Stromal cell of bone marrow (primary cell): ENCODE results near the gene GJA9.
"Not testable (repeated sequence)": the region's sequence is repeated elsewhere in the genome, so short reads cannot be mapped to it uniquely, and the experiment has no call there.

Source experiments
- DNase-seq: peaks from one replicate; pipeline ENCODE4 v3.0.0-alpha.2; 2012; ENCODE audit warnings: low read depth

GJA9 gene

DNA sequence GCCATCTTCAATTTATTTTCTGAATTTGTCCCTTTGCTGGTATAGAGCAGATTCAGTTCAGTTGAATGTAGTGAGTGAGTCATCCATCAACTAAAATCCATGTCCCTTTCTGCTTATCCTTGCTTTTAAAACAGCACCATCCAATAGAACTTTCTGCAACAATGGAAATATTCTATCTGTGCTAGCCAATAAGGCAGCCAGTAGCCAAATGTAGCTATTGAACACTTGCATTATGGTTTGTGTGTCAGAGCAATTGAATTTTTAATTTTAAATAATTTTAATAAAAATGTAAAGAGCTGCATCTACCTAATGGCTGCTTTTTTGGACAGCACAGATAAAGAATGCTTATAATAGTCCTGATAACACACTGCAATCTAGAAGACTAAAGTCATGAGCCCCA lies at the start of gene GJA9:
Gene GJA9 (minus strand): TSS at position 101 of the 400 bp plus-strand sequence. CDS start 5,489 bp downstream, outside the sequence.
- no peak for DNase-seq

GRCh38 chr1:38929476-38929875 lies 48.1 kb upstream of the GJA9 start:
- peak; percentile 25 for DNase-seq

DNA sequence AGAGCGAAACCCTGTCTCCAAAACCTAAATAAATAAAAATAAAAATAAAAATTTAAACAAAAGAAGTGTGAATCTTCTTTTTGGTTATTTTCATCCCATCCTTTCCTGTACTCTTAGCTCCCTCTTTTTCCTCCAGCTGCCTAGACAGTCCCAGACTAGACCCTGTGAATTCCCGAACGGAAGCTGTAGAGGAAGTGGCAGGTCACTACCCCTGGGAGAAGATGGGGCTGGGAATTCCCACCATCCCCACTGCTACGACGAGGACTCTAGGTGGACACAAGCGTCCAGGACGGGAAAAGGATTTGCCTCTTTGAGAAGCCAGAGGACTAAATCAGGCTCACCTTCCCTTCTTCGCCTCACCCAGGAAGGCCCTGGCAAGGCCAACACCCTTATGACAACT lies 47.7 kb upstream of the GJA9 start:
- no peak for DNase-seq

DNA sequence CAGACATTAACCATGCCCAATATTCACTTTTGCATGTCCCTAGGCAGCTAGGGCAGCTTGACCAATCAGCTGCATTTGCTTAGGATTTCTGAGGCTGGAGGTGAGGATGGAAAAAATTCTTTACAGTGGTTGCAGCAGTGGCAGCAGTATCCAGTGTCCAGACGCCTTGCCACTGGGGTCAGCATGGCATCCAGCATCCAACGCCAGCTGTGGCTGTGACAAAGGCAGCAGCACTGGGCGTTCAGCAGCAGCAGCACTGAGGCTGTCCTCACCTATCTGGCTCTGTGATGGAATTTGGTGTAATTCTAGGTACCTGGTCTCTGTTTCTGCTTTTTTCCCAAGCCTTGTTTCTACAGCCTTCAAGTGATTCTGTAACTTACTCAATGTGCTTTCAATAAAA lies 44.7 kb upstream of the GJA9 start:
- no peak for DNase-seq

DNA sequence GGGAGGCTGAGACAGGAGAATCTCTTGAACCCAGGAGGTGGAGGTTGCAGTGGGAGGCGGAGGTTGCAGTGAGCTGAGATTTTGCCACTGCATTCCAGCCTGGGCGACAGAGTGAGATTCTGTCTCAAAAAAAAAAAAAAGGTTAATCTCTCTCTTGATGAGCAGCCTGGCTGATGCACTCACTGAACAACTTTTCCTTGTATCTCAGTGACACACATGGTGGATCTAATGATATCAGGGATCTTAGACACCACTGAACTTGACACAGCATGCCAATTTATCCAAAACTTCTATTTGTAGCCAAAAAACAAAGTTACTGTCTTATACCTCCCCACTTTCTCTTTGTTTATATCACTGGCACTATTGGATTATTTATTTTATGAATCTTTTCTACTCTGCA lies 44.0 kb upstream of the GJA9 start:
- no peak for DNase-seq

- DNase-seq: no peak
Measured at GRCh38 chr1:38923607-38924006, 42.2 kb upstream of the GJA9 start.

DNA sequence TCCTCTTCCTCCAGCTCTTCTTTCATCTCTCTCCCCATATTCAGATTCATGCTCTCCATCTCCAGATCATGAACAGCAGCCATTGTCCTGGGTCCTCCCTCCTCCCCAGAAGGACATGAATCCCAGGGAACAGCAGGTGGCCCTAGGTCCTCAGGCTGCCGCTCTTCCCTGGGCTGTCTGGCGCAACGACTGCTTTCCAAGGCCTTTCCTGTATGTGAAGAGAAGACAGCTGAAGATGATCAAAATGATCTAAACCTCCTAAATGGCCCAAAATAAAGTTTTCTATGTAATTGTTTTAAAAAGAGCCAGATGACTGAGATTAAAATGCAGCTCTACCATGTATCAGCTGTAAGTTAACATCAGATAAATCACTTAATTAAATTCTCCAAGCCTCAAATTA lies 37.7 kb upstream of the GJA9 start:
- no peak for DNase-seq

- DNase-seq: no peak
Measured at GRCh38 chr1:38918568-38918967, 37.2 kb upstream of the GJA9 start.

DNA sequence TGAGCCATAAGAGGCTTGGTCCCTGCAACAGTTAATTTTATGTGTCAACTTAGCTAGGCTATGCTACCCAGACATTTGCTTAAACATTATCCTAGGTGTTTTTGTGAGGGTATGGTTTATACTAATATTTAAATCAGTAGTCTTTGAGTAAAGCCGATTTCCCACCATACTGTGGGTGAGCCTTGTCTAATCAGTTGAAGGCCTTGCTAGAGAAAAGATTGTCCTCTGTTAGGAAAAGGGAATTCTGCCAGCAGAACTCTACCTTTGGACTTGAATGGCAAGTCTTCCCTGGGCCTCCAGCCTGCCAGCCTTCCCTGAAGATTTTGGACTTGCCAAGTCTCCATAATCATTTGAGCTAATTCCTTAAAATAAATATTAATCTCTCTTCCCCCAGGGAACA lies 36.4 kb upstream of the GJA9 start:
- DNase-seq: no peak

GRCh38 chr1:38917337-38917736 lies 36.0 kb upstream of the GJA9 start:
- DNase-seq: no peak

DNA sequence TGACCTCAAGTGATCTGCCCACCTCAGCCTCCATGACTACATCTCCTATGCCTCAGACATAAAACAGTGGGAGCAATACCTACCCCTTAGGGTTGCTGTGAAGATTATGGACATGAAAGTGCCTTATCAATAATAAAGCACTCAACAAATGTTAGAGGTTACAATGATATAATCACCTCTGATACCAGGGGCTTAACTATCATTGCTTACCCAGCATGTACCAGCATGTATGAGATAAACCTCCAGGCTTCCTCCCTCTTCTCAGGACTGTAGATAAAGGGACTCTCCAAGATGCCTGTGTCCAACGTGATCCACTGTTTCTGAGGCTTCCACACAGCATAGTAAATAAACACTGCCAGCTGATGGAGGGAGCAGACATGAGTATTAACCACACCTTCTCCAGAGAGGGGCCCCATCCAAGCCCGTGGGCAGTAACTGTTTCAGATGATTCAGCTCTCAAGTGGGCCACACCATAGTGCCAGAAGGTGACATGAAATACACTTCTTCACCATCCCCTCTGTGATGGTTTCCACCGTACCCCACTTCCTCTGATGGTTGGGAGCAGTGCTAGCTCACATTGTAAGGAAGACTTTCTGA lies 34.1 kb upstream of the GJA9 start:
- no peak for DNase-seq

DNA sequence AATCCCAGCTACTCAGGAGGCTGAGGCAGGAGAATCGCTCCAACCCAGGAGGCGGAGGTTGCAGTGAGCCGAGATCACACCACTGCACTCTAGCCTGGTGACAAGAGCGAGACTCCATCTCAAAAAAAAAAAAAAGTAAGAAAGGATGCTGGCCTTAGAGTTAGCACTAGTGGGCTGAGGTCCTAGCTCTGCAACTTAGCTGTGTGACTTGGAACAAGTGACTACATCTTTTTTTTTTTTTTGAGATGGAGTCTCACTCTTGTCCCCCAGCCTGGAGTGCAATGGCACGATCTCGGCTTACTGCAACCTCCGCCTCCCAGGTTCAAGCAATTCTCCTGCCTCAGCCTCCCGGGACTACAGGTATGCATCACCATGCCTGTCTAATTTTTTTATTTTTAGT lies 33.5 kb upstream of the GJA9 start:
- not testable (repeated sequence) for DNase-seq

DNA sequence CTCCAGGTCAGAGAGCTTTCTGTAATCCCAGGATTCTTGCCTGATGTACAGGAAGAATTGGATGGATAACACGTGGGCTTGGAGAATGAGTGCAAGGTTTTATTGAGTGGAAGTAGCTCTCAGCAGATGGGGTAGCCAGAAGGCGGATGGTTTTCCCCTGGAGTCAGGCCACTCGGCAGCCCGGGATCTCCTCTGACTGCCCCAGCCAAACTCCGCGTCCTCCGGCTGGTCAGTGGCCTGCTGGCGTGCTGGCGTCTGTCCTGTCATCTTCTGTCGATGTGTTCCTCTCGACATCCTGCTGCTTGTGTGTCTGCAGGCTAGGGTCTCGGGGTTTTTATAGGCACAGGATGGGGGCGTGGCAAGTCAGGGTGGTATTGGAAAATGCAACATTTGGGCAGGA lies 27.4 kb upstream of the GJA9 start:
- DNase-seq: no peak

DNA sequence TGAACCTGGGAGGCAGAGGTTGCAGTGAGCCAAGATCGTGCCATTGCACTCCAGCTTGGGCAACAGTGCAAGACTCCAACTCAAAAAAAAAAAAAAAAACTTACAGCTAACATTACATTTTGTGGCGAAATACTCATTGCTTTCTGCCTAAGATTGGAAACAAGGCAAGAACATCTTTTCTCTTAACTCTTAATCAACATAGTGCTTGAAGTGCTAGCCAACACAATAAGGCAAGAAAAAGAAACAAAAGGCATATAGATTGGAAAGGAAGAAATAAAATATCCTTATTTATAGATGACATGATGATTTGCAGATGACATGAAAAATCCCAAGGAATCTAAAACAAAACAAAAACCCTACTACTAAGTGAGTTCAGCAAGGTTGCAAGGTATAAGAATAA lies 24.6 kb upstream of the GJA9 start:
- DNase-seq: no peak

GRCh38 chr1:38899560-38899959 lies 18.2 kb upstream of the GJA9 start:
- no peak for DNase-seq

DNA sequence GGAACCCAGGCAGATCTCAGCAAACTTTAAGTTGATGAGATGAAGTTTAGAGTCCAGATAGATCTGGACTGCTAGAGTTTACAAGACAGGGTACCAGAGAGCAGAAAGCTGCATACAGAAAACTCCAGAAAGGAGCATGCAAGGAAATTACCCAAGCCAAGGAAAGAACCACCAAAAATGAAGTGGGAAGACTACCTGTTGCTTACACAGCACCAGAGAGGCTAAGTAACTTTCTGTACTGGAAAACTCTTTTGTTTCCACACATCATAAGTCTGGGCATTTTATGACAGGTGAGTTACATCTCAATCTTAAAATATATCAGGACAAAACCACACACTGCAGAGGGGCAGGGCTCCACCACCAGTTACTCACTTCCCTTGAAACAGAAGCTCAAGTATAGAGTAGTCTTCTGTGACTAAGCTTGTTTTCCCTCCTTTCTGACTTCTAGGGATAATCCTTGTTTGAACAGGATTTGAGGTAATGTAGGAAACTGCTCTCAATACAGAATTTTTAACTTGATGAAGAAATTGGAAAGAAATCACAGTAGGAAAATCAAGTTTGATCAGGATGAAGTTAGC lies 17.4 kb upstream of the GJA9 start:
- DNase-seq: peak; percentile 15

GRCh38 chr1:38896169-38896568 lies 14.8 kb upstream of the GJA9 start:
- no peak for DNase-seq

GRCh38 chr1:38892976-38893375 lies 11.6 kb upstream of the GJA9 start:
- no peak for DNase-seq

GRCh38 chr1:38891753-38892152 lies 10.4 kb upstream of the GJA9 start:
- DNase-seq: no peak

DNA sequence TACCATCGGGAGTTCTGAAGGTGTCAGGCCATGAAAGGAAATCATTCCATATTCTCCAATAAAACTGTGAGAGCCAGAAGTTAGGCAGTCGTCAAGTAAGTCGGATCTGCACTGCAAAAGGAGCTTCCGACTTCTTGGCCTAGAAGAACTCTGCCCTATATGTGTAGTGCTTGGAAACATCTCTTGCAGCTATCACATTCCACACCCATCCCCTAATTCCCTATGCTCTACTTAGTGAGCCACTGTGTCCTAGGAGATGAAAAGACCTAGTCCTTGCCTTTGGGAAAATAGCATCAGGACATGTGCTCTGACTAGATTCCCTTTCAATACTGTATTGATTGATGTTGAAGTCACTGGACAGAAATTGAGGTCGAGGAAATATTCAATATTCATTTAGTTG lies 8.2 kb upstream of the GJA9 start:
- no peak for DNase-seq

- DNase-seq: no peak
Measured at GRCh38 chr1:38888423-38889333, 7.3 kb upstream of the GJA9 start.

GRCh38 chr1:38885092-38885491 lies 3.7 kb upstream of the GJA9 start:
- DNase-seq: no peak

DNA sequence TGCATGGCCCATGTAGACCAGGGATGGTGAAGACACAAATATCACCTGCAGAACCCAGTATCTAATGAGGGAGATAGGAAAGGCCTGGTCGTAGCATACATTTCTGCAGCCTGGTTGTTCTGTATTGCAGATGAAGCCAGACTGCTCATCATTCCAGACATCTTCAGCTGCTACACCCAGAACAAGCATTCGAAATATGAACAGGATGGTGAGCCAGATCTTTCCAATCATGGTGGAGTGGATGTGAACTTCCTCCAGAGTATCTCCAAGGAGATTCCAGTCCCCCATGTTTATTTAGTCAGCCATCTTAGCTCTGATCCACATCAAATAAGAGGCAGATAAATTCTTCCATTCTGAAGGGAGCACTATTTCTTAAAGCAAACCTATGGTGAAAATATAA lies 5.6 kb downstream of the GJA9 start:
- no peak for DNase-seq
